Measurements from ENCODE around the gene PTPRO.

The PTPRO gene

GRCh38 chr12:15496738-15497137 is 174.4 kb downstream of the PTPRO start:
- Histone ChIP-seq H4K20me1 (ENCODE audit: control insufficient read depth, insufficient read depth, low read depth, low read length) (no peaks in the 10 kb centered on the region), H3K79me2 (ENCODE audit: control insufficient read depth, low read length) (no peaks in the 10 kb centered on the region), H3K9me3 (ENCODE audit: control insufficient read depth, insufficient read depth, low read length) (no peaks in the 10 kb centered on the region), H3K27me3 (ENCODE audit: control insufficient read depth, low read length) (no peaks in the 10 kb centered on the region), H3K4me3 (ENCODE audit: low read length) (no peak overlapping the region), H3K9me2 (replicated peaks; ENCODE audit: control insufficient read depth, low read length) (no peaks in the 10 kb centered on the region), H3K4me2 (ENCODE audit: low read length) (no peak overlapping the region), H3K4me1 (ENCODE audit: control insufficient read depth, low read length) (no peaks in the 10 kb centered on the region), H3K27ac (ENCODE audit: low read depth, low read length) (no peak overlapping the region), H3F3A (ENCODE audit: control insufficient read depth, insufficient read depth) (no peaks in the 10 kb centered on the region), H3K36me3 (ENCODE audit: control insufficient read depth, low read length) (no peaks in the 10 kb centered on the region)
- TF ChIP-seq CTCF (IDR thresholded peaks at IDR 0.05; ENCODE audit: low read depth, low read length, poor library complexity, severe bottlenecking) (no peak), EZH2phosphoT487 (IDR thresholded peaks at IDR 0.05; ENCODE audit: borderline replicate concordance, low read length) (no peak)

GRCh38 chr12:15497671-15498292 is 175.5 kb downstream of the PTPRO start:
- H3K9me3 ChIP-seq (ENCODE audit: control insufficient read depth, insufficient read depth, low read length) = no peaks in the 10 kb centered on the region
- no peaks in the 10 kb centered on the region for H3K4me1 ChIP-seq (ENCODE audit: control insufficient read depth, low read length)
- H3K27me3 ChIP-seq (ENCODE audit: control insufficient read depth, low read length) = no peaks in the 10 kb centered on the region
- H3K9me2 ChIP-seq (replicated peaks; ENCODE audit: control insufficient read depth, low read length) = no peaks in the 10 kb centered on the region
- H4K20me1 ChIP-seq (ENCODE audit: control insufficient read depth, insufficient read depth, low read depth, low read length) = no peaks in the 10 kb centered on the region
- H3K4me3 ChIP-seq (ENCODE audit: low read length) = no peak overlapping the region
- H3K27ac ChIP-seq (ENCODE audit: low read depth, low read length) = no peak overlapping the region
- H3F3A ChIP-seq (ENCODE audit: control insufficient read depth, insufficient read depth) = no peaks in the 10 kb centered on the region
- H3K79me2 ChIP-seq (ENCODE audit: control insufficient read depth, low read length) = no peaks in the 10 kb centered on the region
- H3K4me2 ChIP-seq (ENCODE audit: low read length) = no peak overlapping the region
- TF ChIP-seq EZH2phosphoT487 (IDR thresholded peaks at IDR 0.05; ENCODE audit: borderline replicate concordance, low read length) (no peak), CTCF (IDR thresholded peaks at IDR 0.05; ENCODE audit: low read depth, low read length, poor library complexity, severe bottlenecking) (no peak)
- H3K36me3 ChIP-seq (ENCODE audit: control insufficient read depth, low read length) = no peaks in the 10 kb centered on the region

GRCh38 chr12:15502211-15502610 is 179.9 kb downstream of the PTPRO start:
- Histone ChIP-seq H3K4me2 (ENCODE audit: low read length) (no peak overlapping the region), H3K79me2 (ENCODE audit: control insufficient read depth, low read length) (no peaks in the 10 kb centered on the region), H3K27ac (ENCODE audit: low read depth, low read length) (no peak overlapping the region), H3K9me2 (replicated peaks; ENCODE audit: control insufficient read depth, low read length) (no peaks in the 10 kb centered on the region), H3K36me3 (ENCODE audit: control insufficient read depth, low read length) (no peaks in the 10 kb centered on the region), H3K4me1 (ENCODE audit: control insufficient read depth, low read length) (no peaks in the 10 kb centered on the region), H4K20me1 (ENCODE audit: control insufficient read depth, insufficient read depth, low read depth, low read length) (no peaks in the 10 kb centered on the region), H3F3A (ENCODE audit: control insufficient read depth, insufficient read depth) (no peaks in the 10 kb centered on the region), H3K4me3 (ENCODE audit: low read length) (no peak overlapping the region), H3K27me3 (ENCODE audit: control insufficient read depth, low read length) (peaks cover 2% of the 10 kb centered on the region; the same call in 1 of the 2 replicates), H3K9me3 (ENCODE audit: control insufficient read depth, insufficient read depth, low read length) (no peaks in the 10 kb centered on the region)
- TF ChIP-seq EZH2phosphoT487 (IDR thresholded peaks at IDR 0.05; ENCODE audit: borderline replicate concordance, low read length) (no peak), CTCF (IDR thresholded peaks at IDR 0.05; ENCODE audit: low read depth, low read length, poor library complexity, severe bottlenecking) (no peak)
